GM21825 (cell line): ENCODE measurements around the gene CENPQ.

Source experiments
- ATAC-seq: cut with Tn5 transposase; IDR thresholded peaks from one replicate; pipeline ENCODE4 v1.9.1; 2021; ENCODE audit warnings: mild to moderate bottlenecking, moderate library complexity; ENCODE audit not compliant: unreplicated experiment

Gene CENPQ

GRCh38 chr6:49539102-49539501, 75.9 kb downstream of the CENPQ start:
- no peak for ATAC-seq

- ATAC-seq: no peak
Observed at GRCh38 chr6:49540614-49541013, 77.4 kb downstream of the CENPQ start.

GRCh38 chr6:49541210-49541724, 78.1 kb downstream of the CENPQ start:
- no peak for ATAC-seq

- no peak for ATAC-seq
Observed at GRCh38 chr6:49541936-49542335, 78.8 kb downstream of the CENPQ start.
